ENCODE data around the gene WRAP73. TPM values are rescaled to one million over a fixed set of nuclear protein-coding genes. Genes with fewer than 3 reads are reported as not detected.

WRAP73 gene, protein sequence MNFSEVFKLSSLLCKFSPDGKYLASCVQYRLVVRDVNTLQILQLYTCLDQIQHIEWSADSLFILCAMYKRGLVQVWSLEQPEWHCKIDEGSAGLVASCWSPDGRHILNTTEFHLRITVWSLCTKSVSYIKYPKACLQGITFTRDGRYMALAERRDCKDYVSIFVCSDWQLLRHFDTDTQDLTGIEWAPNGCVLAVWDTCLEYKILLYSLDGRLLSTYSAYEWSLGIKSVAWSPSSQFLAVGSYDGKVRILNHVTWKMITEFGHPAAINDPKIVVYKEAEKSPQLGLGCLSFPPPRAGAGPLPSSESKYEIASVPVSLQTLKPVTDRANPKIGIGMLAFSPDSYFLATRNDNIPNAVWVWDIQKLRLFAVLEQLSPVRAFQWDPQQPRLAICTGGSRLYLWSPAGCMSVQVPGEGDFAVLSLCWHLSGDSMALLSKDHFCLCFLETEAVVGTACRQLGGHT
- total RNA-seq = 10 to 100 TPM; 30.2 to 31.2 TPM

DNA sequence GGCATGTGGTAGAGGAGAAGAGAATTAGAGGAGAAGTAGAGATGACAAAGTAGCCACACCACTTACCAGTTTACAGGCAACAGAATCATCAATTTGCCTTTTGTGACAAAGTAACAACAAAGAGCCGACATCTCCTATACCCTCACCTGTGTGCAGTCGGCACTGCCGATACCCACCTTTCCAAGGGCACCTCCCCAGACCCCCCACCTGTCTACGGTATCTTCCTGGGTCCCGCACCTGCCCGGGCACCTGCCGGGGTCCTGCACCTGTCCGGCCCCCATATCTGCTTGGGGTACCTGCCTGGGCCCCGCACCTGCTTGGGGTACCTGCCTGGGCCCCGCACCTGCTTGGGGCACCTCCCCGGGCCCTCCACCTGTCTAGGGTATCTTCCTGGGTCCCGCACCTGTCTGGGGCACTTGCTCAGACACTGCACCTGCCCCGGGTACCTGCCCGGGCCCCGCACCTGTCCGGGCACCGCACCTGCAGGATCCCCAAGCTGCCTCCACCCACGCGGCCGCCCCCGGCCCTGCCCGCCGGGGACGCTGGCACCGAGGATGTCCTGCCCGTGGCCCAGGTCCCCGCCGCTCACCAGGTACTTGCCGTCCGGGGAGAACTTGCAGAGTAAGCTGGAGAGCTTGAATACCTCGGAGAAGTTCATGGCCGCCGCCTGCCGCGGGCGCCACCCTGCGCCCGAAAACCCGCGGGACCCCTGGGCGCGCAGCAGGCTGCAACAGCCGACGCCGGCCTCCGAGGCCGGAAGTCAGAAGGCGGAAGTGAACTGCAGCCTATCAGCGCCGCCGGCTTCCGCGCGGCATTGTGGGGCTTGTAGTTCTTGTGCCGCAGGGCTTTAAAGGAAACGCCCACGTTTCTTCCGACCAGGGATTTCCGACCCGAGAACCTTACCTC lies at the start of gene WRAP73:
Gene WRAP73 (minus strand): TSS at position 762 of the 906 bp plus-strand sequence. CDS start 104 bp downstream, at position 658.
- no peaks in the 10 kb centered on the region for H3K9me3 Mint-ChIP-seq
- H3K4me1 Mint-ChIP-seq = peaks cover 22% of the 10 kb centered on the region
- peaks cover 3% of the 10 kb centered on the region for H3K36me3 Mint-ChIP-seq
- DNase-seq = peak; percentile 93
- peaks cover 27% of the 10 kb centered on the region for H3K27me3 Mint-ChIP-seq
- H3K4me3 Mint-ChIP-seq = peak within 1 kb of the TSS; percentile 80
- no peak within 1 kb of the TSS for H3K27ac Mint-ChIP-seq

DNA sequence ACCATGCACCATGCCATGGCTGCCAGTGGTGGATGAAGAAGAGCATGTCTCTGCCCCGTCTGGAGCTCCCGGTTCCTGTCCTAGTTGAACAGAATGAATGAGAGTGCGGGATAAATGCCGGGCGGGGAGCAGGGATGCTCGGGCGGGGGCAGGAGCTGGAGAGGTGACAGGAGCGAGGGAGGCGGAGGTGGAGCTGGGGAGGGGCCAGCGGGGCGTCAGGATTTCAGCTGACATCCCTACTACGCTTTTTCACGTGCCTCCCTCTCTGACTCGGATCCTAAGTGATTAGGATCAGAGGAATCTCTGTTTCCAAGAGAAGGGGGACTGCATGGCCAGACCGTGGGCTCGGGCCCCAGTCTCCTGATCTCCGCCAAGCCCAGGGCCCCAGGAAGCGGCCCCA lies 49.7 kb upstream of the WRAP73 start:
- no peaks in the 10 kb centered on the region for H3K4me1 Mint-ChIP-seq
- H3K36me3 Mint-ChIP-seq = no peaks in the 10 kb centered on the region
- no peak for DNase-seq
- H3K27ac Mint-ChIP-seq = no peak overlapping the region
- no peak overlapping the region for H3K4me3 Mint-ChIP-seq
- no peaks in the 10 kb centered on the region for H3K9me3 Mint-ChIP-seq
- peaks cover 12% of the 10 kb centered on the region for H3K27me3 Mint-ChIP-seq

DNA sequence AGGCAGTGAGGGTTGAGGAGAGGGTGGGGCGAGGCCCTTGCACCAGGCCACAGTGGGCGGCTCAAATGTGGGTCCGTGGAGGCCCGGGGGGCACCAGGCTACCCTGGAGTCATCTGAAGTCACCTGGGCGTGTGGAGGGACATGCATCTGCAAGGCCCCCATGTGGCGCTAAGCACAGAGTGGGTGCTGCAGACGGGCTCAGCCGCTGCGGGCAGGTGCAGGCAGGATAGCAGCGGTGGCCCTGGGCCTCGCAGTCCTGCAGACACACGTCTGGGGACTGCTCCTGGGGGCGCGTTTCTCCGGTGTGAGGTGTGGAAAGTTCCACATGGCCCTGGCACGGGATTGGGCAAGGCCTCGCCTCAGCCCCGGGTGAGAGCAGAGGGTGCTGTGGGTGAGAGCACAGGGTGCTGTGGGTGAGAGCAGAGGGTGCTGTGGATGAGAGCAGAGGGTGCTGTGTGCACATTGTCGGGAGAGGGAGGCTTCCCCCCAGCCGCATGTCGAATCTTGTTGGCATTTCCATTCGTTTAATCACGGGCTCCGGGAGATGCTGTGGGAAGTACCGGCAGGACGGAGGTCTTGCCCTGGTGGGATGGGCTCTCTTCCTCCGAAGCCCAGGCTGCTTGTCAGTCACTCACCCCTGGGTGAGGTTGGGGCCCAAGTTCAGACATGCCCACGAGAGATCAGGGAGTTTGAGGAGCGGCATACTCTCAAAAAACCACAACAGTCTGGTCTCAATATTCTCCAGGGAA lies 48.9 kb upstream of the WRAP73 start:
- H3K27ac Mint-ChIP-seq = no peak overlapping the region
- no peak for DNase-seq
- no peaks in the 10 kb centered on the region for H3K36me3 Mint-ChIP-seq
- peaks cover 12% of the 10 kb centered on the region for H3K27me3 Mint-ChIP-seq
- H3K4me1 Mint-ChIP-seq = no peaks in the 10 kb centered on the region
- no peak overlapping the region for H3K4me3 Mint-ChIP-seq
- no peaks in the 10 kb centered on the region for H3K9me3 Mint-ChIP-seq

DNA sequence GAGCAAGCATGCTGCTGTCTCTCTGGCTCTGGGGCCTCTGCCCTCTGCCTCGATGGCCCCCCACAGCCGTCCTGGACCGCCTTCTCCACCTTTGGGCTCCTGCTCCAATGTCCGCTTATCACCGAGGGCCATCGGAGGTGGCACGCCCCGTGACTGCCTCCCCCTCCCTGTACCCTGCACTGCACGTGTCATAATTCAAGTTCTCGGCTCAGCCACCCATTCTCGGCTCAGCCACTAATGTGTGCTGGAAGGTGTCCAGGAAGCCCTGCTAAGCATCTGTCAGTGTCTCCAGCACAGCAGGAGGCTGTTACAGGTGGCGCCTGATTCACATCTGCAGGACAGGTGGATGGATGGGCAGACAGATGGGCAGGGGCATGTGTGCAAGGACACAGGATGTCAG lies 47.9 kb upstream of the WRAP73 start:
- no peaks in the 10 kb centered on the region for H3K4me1 Mint-ChIP-seq
- peaks cover 12% of the 10 kb centered on the region for H3K27me3 Mint-ChIP-seq
- no peak overlapping the region for H3K4me3 Mint-ChIP-seq
- no peaks in the 10 kb centered on the region for H3K36me3 Mint-ChIP-seq
- H3K9me3 Mint-ChIP-seq = no peaks in the 10 kb centered on the region
- H3K27ac Mint-ChIP-seq = no peak overlapping the region
- DNase-seq = no peak

DNA sequence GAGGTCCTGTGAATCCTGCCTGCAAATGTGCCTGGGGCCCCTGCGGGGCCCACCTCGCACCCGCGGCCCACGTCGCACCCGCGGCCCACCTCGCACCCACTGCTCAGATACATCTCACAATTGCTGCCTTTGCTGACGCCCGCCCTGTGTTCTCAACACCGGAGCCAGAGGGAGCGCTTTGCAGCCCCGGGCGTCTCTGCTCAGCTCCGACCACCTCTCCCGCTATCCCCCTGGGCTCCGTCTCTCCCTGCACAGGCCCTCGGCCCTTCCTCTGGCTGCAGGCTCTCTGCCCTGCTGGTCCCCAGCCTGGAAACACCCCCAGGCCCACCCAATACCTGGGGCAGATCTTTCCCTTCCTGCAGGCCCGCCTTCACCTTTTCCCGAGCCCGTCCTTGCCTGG lies 47.2 kb upstream of the WRAP73 start:
- no peaks in the 10 kb centered on the region for H3K9me3 Mint-ChIP-seq
- H3K27me3 Mint-ChIP-seq = peaks cover 12% of the 10 kb centered on the region
- no peaks in the 10 kb centered on the region for H3K36me3 Mint-ChIP-seq
- H3K27ac Mint-ChIP-seq = no peak overlapping the region
- no peak for DNase-seq
- H3K4me3 Mint-ChIP-seq = no peak overlapping the region
- no peaks in the 10 kb centered on the region for H3K4me1 Mint-ChIP-seq

DNA sequence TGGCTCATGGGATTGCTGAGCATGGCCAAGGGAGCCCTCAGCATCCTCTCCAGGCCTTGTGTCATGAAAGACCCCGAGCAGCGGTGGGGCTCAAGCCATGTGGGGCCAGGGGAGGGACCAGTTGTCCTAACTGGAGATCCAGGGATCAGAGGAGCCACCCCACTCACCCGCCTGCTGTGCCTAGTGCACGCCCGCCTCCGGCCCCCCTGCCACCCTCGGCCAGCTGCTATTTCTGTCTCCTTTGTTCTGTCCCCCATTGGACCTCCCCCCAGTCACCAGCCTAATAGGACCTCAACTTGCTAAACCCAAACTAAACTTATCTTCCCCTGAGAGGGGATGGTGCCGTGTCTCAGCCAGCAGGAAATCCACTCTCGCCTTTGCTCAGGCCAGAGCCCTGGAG lies 46.8 kb upstream of the WRAP73 start:
- Mint-ChIP-seq H3K9me3 (no peaks in the 10 kb centered on the region), H3K4me1 (no peaks in the 10 kb centered on the region), H3K27ac (no peak overlapping the region), H3K27me3 (peaks cover 12% of the 10 kb centered on the region), H3K4me3 (no peak overlapping the region), H3K36me3 (no peaks in the 10 kb centered on the region)
- no peak for DNase-seq

DNA sequence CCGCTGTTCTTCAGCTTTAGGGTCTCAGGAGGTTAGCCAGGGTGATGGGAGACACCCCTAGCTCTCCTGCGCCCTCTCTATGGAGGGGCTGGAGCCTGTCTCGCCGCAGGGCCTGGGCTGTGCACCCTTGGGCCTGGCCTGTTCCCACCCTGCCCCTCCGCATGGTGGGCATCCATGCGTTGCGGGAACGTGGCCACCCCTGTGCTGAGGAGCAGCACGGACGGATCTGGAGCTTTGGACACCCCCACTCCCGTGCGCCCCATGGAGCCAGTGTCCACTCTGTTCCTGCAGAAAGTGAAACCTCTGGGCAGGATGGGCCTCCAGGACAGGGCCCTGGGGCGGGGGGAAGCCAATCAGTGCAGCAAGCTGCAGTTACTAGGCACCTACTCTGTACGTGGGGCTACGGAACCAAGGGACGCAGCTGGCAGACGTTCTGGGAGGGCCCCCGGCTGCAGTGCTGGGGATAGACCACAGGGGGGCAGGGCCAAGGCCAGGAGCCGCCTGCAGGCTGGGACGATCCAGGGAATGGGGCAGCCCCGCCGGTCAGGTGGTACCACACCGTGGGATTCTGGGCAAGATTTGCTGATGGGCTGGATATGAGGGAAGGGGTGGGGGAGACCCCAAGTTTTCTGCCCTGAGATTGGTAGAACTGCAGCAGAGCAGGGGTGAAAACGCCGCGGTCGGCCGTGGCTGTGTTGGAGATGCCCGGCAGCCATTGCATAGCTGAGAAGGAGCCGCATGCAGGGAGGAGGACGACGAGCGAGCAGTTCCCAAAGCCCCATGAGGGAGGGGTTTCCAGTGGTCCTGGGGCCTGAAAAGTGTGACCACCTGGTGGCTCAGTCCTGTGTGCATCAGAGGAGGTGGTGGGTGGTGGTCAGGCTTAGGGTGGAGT lies 45.7 kb upstream of the WRAP73 start:
- Mint-ChIP-seq H3K4me3 (peak overlapping the region; percentile 14), H3K36me3 (no peaks in the 10 kb centered on the region), H3K27me3 (peaks cover 12% of the 10 kb centered on the region), H3K9me3 (no peaks in the 10 kb centered on the region), H3K4me1 (no peaks in the 10 kb centered on the region), H3K27ac (no peak overlapping the region)
- DNase-seq = peak; percentile 36

DNA sequence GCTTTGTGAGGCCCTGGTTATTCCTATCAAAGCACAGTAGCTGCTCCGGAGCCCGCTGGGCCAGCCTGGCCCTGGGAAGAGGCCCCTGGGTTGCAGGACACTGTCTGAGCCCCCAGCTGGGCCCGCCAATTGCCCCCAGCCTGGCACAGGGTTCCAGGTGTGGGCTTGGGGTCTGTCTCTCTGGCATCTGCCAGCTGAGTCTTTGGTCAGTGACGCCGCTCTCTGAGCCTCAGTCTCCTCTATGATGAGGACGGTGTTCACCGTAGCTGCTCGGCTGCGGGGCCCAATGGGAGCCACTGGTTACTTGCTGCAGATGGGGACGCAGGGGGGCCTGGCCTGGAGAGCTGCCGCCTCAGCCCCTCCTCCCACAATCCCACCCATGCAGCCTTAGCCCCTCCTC lies 43.4 kb upstream of the WRAP73 start:
- Mint-ChIP-seq H3K4me1 (no peaks in the 10 kb centered on the region), H3K9me3 (no peaks in the 10 kb centered on the region), H3K36me3 (no peaks in the 10 kb centered on the region), H3K27ac (no peak overlapping the region), H3K4me3 (no peak overlapping the region), H3K27me3 (peaks cover 9% of the 10 kb centered on the region)
- DNase-seq = no peak

DNA sequence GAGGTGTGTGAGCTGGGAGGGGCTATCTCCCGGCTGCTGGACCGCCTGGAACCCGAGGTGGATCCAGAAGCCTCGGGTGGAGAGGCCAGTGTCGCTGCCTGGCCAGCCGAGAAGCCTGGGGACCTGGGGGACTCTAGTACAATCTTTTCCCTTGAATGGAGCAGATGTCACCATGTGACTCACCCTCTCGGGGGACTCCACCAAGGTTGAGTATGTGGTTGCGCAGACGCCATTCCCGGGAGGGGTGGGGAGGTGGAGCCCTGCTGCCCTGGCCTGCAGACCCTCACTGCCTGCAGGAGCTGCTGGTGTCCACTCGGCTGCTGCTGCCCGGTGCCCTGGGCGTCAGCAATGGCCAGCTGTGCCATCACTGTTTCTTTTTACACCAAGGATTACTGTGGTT lies 42.7 kb upstream of the WRAP73 start:
- H3K27ac Mint-ChIP-seq = no peak overlapping the region
- no peak overlapping the region for H3K4me3 Mint-ChIP-seq
- peaks cover 9% of the 10 kb centered on the region for H3K27me3 Mint-ChIP-seq
- H3K4me1 Mint-ChIP-seq = no peaks in the 10 kb centered on the region
- H3K9me3 Mint-ChIP-seq = no peaks in the 10 kb centered on the region
- H3K36me3 Mint-ChIP-seq = no peaks in the 10 kb centered on the region
- no peak for DNase-seq

DNA sequence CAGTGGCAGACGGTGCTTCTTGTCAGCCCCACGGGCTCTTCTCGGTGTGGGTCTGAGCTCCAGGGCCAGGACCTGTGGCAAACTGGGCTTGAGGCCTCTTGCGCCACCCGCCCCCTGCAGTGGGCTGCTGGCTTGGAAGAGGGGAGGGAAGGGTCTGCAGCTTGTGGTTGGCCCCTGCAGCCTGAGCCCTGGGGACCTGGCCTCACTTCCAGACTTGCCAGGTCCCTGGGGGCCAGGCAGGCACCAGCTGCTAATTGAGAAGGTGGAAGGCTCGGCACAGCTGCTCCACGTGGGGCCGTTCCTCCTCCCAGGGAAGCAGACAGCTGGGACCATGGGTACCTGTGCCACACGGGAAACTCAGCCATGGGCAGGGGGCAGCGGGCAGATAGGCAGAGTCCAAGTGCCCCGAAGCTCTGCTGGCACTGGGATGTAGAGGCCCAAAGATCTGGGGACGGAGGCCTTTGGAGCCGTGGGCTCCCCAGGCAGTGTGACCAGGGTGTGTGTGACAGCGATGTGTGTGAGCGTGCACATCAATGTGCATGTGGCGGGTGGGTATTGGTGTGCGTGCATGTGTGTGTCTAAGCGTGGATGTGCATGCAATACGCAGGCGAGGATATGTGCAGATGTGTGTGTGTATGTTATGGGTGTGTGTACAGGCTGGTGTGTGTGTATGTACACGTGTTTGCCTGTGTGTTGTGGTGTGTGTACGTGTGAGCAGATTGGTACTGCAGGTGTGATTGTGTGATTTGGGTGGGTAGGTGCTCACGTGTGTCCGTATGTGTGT lies 41.7 kb upstream of the WRAP73 start:
- H3K4me3 Mint-ChIP-seq = no peak overlapping the region
- H3K36me3 Mint-ChIP-seq = no peaks in the 10 kb centered on the region
- H3K27me3 Mint-ChIP-seq = peaks cover 9% of the 10 kb centered on the region
- H3K27ac Mint-ChIP-seq = no peak overlapping the region
- no peak for DNase-seq
- no peaks in the 10 kb centered on the region for H3K9me3 Mint-ChIP-seq
- H3K4me1 Mint-ChIP-seq = no peaks in the 10 kb centered on the region

DNA sequence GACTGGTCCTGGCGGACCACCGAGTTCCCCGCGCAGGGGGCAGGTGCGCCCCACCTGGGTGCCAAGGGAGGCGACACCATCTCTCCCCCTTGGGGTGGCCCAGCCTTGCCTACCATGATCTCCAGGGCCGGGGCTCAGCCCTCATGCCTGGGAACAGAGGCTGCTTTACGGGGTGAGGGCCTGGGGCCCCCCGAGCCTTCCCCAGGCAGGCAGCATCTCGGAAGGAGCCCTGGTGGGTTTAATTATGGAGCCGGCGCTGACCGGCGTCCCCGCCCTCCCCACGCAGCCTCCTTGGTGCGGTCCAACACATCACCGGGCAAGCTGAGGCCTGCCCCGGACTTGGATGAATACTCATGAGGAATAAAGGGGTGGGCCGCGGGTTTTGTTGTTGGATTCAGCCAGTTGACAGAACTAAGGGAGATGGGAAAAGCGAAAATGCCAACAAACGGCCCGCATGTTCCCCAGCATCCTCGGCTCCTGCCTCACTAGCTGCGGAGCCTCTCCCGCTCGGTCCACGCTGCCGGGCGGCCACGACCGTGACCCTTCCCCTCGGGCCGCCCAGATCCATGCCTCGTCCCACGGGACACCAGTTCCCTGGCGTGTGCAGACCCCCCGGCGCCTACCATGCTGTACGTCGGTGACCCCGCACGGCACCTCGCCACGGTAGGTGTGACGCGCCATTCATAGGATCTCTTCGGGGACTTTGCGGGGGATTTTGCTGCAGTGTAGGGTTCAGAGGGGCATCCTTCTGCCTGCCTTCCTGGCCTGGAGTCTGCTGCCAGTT lies 40.6 kb upstream of the WRAP73 start:
- Mint-ChIP-seq H3K4me1 (no peaks in the 10 kb centered on the region), H3K27ac (no peak overlapping the region)

DNA sequence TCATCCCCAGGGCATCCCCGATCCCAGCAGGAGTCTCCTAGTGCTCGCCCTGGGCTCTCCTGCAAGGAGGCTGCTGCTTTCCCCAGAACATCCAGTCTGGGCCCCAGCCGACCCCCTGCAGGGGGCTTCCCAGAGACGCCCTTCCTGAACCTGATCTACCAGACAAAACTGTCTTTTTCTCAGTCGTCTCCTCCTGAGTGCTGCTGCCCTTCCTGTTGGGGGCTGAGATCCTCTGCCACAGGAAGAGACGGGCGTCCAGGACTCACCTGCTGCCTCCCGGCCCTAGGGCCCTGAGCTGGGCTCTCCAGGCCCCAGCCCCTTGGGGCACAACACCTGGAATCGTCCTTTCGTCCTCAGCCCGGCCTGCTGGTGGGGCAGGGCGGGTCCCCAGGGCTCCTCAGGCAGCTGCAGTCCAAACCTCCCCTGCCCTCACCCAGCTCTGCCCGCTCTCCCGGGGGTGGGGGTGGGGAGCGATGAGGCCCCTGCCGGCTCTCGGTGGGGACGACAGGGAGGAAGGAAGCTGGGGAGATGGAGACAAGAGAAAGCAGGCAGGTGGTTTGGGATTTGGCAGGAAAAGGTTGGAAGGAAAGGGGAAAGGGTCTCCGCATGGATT lies 39.3 kb upstream of the WRAP73 start:
- DNase-seq = no peak
- H3K27me3 Mint-ChIP-seq = no peaks in the 10 kb centered on the region
- no peak overlapping the region for H3K4me3 Mint-ChIP-seq
- H3K9me3 Mint-ChIP-seq = no peaks in the 10 kb centered on the region
- H3K27ac Mint-ChIP-seq = no peak overlapping the region
- no peaks in the 10 kb centered on the region for H3K36me3 Mint-ChIP-seq
- no peaks in the 10 kb centered on the region for H3K4me1 Mint-ChIP-seq

More for the DNA sequence above, 40.6 kb upstream of the WRAP73 start:
- Mint-ChIP-seq H3K9me3 (no peaks in the 10 kb centered on the region), H3K27me3 (no peaks in the 10 kb centered on the region), H3K4me3 (no peak overlapping the region), H3K36me3 (no peaks in the 10 kb centered on the region)
- no peak for DNase-seq

All from activated naive CD8-positive, alpha-beta T cell treated with anti-CD3 and anti-CD28 coated beads for 36 hours (primary cell).